T-helper 2 cell treated with Interferon-gamma antibody and Interleukin-4, amounts not matched to agents 5 μg/mL and 100 μg/mL, for 36 hours (primary cell): ENCODE data around the gene FREM1.
"Not testable (repeated sequence)": the region's sequence is repeated elsewhere in the genome, so short reads cannot be mapped to it uniquely, and the experiment has no call there.

Experiments used
- DNase-seq: peaks from one replicate; pipeline ENCODE4 v3.0.0; 2021; ENCODE audit warnings: low spot score
- H3K27ac Mint-ChIP-seq: one replicate; pipeline ENCODE4 v1.8.0; 2021; ENCODE audit warnings: mild to moderate bottlenecking, mixed read lengths
- H3K27me3 Mint-ChIP-seq: one replicate; pipeline ENCODE4 v1.8.0; 2021; ENCODE audit warnings: low read depth, mixed read lengths
- H3K36me3 Mint-ChIP-seq: one replicate; pipeline ENCODE4 v1.8.0; 2021; ENCODE audit warnings: low read depth, mixed read lengths
- H3K4me1 Mint-ChIP-seq: one replicate; pipeline ENCODE4 v1.8.0; 2021; ENCODE audit warnings: low read depth, mixed read lengths
- H3K4me3 Mint-ChIP-seq: one replicate; pipeline ENCODE4 v1.8.0; 2022; ENCODE audit warnings: mild to moderate bottlenecking, moderate library complexity, mixed read lengths
- H3K9me3 Mint-ChIP-seq: one replicate; pipeline ENCODE4 v1.8.0; 2021; ENCODE audit warnings: mixed read lengths

FREM1 gene

GRCh38 chr9:14932231-14932630 is 22.0 kb upstream of the FREM1 start:
- no peak for DNase-seq
- Mint-ChIP-seq H3K27ac (no peak overlapping the region), H3K36me3 (no peaks in the 10 kb centered on the region), H3K9me3 (no peaks in the 10 kb centered on the region), H3K27me3 (no peaks in the 10 kb centered on the region), H3K4me1 (no peaks in the 10 kb centered on the region), H3K4me3 (no peak overlapping the region)

DNA sequence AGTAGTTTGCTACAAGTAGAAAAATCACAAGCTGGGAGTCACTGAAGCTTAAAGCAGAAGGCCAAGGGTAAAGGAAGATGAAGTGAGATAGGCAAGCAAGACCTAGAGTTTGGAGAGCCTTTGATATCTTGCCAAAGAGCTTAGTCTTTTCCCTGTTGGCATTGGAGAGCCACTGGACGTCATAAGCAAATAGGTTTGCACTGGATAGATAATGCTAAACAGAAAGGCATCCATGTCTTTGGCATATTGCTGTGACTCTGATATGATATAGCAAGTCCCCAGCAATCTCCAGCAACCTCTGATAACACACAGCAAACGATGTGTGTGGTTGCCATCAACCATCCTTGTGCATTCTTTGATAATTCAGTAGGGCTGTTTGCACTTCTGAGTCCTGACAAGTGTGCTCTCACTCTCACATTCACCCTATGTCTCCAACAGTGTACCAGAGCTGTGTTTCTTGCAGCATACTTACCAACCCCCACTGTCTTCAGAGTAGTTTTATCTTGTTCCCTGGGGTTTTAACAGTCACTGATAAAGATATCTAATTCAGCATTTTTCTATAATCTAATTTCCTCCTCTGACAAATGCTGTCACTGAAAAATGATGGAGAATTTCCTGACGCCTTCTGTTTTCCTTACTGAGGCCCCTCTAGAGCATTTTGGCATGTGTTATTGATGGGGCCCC is 16.9 kb upstream of the FREM1 start:
- H3K4me3 Mint-ChIP-seq = no peak overlapping the region
- peaks cover 2% of the 10 kb centered on the region for H3K4me1 Mint-ChIP-seq
- H3K27me3 Mint-ChIP-seq = no peaks in the 10 kb centered on the region
- no peak for DNase-seq
- no peaks in the 10 kb centered on the region for H3K9me3 Mint-ChIP-seq
- no peaks in the 10 kb centered on the region for H3K36me3 Mint-ChIP-seq
- H3K27ac Mint-ChIP-seq = no peak overlapping the region

DNA sequence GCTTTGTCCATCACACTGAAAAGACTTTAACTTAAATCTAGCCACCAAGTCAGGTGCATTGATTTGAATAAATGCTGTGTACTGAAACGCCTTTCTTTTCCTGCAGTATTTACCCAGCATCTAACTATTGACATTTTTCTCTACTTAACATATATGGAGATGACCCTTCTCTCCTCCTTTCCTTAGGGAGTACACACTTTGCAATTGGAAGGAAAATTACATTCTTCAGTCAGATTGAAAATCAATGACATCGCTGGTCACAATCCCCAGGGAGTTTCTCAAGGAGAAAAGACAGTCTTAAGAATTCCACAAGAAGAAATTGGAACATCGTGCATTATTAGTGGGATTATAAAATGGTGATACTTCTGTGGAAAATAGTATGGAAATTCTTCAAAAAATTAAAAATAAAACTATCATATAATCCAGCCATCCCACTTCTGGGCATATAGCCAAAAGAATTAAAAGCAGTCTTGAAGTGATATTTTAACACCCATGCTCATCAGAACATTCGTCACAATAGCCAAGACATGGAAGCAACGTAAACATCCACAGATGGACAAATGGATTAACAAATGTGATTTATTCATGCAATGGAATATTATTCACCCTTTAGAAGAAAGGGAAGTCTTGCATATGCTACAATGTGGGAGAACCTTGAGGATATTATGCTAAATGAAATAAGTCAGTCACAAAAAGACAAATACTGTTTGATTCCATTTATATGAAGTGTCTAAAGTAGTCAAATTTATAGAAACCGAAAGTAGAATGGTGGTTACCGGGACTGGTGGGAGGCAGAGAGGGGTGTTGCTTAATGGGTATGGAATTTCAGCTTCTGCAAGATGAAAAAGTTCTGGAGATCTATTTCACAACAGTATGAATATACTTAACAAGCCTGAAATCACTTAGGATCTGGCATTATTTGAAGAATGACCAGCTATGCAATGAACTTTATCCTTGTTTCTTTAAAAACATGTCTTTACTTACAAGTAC is 14.3 kb upstream of the FREM1 start:
- no peaks in the 10 kb centered on the region for H3K27me3 Mint-ChIP-seq
- H3K36me3 Mint-ChIP-seq = no peaks in the 10 kb centered on the region
- no peaks in the 10 kb centered on the region for H3K9me3 Mint-ChIP-seq
- no peak overlapping the region for H3K4me3 Mint-ChIP-seq
- no peak overlapping the region for H3K27ac Mint-ChIP-seq
- peaks cover 2% of the 10 kb centered on the region for H3K4me1 Mint-ChIP-seq
- DNase-seq = no peak

GRCh38 chr9:14923701-14924100 is 13.5 kb upstream of the FREM1 start:
- no peak for DNase-seq
- Mint-ChIP-seq H3K4me3 (no peak overlapping the region), H3K4me1 (peaks cover 2% of the 10 kb centered on the region), H3K27me3 (no peaks in the 10 kb centered on the region), H3K27ac (no peak overlapping the region), H3K9me3 (no peaks in the 10 kb centered on the region), H3K36me3 (no peaks in the 10 kb centered on the region)

DNA sequence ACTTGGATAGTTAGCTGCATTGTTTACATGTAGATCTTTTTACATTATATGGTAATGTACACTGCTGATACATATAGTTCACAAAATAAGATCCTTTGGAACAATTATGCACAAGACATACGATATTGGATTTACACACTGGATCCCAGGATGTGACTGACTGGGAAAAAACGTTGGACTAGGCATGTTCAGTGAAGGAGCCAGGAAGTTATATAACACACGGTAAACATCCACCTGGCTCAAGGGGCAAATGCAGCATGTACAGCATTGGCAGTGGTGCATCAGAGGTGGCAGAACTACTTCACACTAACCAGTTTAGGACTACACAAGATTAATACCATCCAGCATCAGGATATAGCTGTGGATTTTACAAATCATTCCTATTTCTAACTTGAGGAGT is 10.6 kb upstream of the FREM1 start:
- H3K27me3 Mint-ChIP-seq, H3K4me1 Mint-ChIP-seq, H3K27ac Mint-ChIP-seq, H3K4me3 Mint-ChIP-seq, H3K9me3 Mint-ChIP-seq, H3K36me3 Mint-ChIP-seq, DNase-seq: not testable (repeated sequence)

GRCh38 chr9:14913366-14913765 is 3.1 kb upstream of the FREM1 start:
- no peaks in the 10 kb centered on the region for H3K4me1 Mint-ChIP-seq
- H3K27me3 Mint-ChIP-seq = no peaks in the 10 kb centered on the region
- no peaks in the 10 kb centered on the region for H3K9me3 Mint-ChIP-seq
- H3K4me3 Mint-ChIP-seq = no peak overlapping the region
- DNase-seq = no peak
- H3K27ac Mint-ChIP-seq = no peak overlapping the region
- no peaks in the 10 kb centered on the region for H3K36me3 Mint-ChIP-seq

GRCh38 chr9:14912859-14913258 is 2.6 kb upstream of the FREM1 start:
- H3K9me3 Mint-ChIP-seq = no peaks in the 10 kb centered on the region
- no peaks in the 10 kb centered on the region for H3K27me3 Mint-ChIP-seq
- no peak overlapping the region for H3K4me3 Mint-ChIP-seq
- no peak overlapping the region for H3K27ac Mint-ChIP-seq
- no peak for DNase-seq
- no peaks in the 10 kb centered on the region for H3K36me3 Mint-ChIP-seq
- no peaks in the 10 kb centered on the region for H3K4me1 Mint-ChIP-seq

GRCh38 chr9:14911046-14911445 is 818 bp upstream of the FREM1 start:
- DNase-seq = no peak
- Mint-ChIP-seq H3K4me3 (no peak overlapping the region), H3K36me3 (no peaks in the 10 kb centered on the region), H3K4me1 (no peaks in the 10 kb centered on the region), H3K9me3 (no peaks in the 10 kb centered on the region), H3K27me3 (no peaks in the 10 kb centered on the region), H3K27ac (no peak overlapping the region)

DNA sequence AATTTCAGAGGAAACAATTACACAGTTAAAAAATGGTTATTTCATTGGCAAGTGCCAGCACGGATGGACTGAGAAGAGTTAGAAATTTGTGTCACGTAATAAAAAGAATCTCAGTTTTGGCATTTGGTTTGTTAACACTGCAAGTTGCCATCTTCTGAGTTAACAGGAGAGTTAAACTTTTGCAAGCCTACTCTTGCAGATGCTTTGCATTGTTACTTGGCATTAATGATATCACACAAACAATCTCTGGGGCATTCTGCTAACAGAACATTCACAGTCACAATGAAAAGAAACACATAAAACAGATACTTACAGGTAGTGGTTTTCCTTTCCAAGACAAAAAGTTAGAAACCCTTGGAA is 647 bp downstream of the FREM1 start:
- Mint-ChIP-seq H3K36me3 (no peaks in the 10 kb centered on the region), H3K27ac (no peak overlapping the region), H3K4me1 (no peaks in the 10 kb centered on the region), H3K27me3 (no peaks in the 10 kb centered on the region), H3K4me3 (no peak overlapping the region), H3K9me3 (no peaks in the 10 kb centered on the region)
- no peak for DNase-seq

DNA sequence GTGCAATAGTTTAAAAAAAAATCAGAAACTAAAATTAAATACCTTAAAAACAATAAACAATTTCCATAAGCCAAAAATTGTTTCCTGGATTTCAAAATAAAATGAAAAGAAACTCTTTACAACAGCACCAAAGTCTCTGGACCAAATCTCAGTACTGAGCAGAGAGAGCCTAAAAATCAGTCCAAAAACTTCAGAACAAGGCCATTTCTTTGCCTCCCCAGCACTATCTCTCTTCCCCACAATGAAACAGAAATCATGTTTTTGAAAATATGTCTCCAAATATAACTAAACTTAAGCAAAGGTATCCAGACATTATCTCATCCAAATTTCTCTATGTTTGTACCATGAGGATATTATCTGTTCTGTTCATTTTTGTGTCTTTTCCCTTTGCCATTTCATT is 1.0 kb downstream of the FREM1 start:
- H3K4me1 Mint-ChIP-seq = no peaks in the 10 kb centered on the region
- H3K4me3 Mint-ChIP-seq = no peak overlapping the region
- no peaks in the 10 kb centered on the region for H3K9me3 Mint-ChIP-seq
- H3K27me3 Mint-ChIP-seq = no peaks in the 10 kb centered on the region
- DNase-seq = no peak
- no peaks in the 10 kb centered on the region for H3K36me3 Mint-ChIP-seq
- no peak overlapping the region for H3K27ac Mint-ChIP-seq

GRCh38 chr9:14908295-14909180 is 1.7 kb downstream of the FREM1 start:
- no peaks in the 10 kb centered on the region for H3K27me3 Mint-ChIP-seq
- no peaks in the 10 kb centered on the region for H3K4me1 Mint-ChIP-seq
- H3K9me3 Mint-ChIP-seq = no peaks in the 10 kb centered on the region
- H3K27ac Mint-ChIP-seq = no peak overlapping the region
- no peak for DNase-seq
- no peaks in the 10 kb centered on the region for H3K36me3 Mint-ChIP-seq
- no peak overlapping the region for H3K4me3 Mint-ChIP-seq

DNA sequence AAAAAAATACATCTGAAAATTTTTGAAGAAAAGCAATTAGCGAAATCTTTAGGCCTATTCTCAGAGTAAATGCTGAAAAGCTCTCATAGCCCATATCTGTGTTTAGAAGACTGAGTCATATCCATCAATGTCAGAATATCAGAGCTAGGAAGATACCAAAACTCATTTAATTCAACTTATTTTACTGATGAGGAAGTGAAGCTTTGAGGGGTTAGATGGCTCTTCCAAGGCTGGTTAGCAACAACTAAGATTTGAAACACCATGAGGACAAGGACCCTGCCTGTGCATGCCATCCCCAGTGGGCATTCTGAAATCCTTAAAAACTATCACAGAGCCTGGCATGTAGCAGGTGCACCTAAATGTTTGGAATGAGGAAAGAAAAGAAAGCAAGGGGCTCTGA is 2.5 kb downstream of the FREM1 start:
- Mint-ChIP-seq H3K27ac (no peak overlapping the region), H3K4me1 (no peaks in the 10 kb centered on the region), H3K36me3 (no peaks in the 10 kb centered on the region), H3K9me3 (no peaks in the 10 kb centered on the region), H3K4me3 (no peak overlapping the region), H3K27me3 (no peaks in the 10 kb centered on the region)
- DNase-seq = no peak

GRCh38 chr9:14907360-14907685 is 2.9 kb downstream of the FREM1 start:
- no peak for DNase-seq
- H3K4me1 Mint-ChIP-seq = no peaks in the 10 kb centered on the region
- no peaks in the 10 kb centered on the region for H3K36me3 Mint-ChIP-seq
- no peak overlapping the region for H3K27ac Mint-ChIP-seq
- H3K4me3 Mint-ChIP-seq = no peak overlapping the region
- H3K27me3 Mint-ChIP-seq = no peaks in the 10 kb centered on the region
- no peaks in the 10 kb centered on the region for H3K9me3 Mint-ChIP-seq
